HG03378 (cell line): ENCODE data around the gene STOML1.
A peak's percentile ranks its signal among the peaks of the same experiment; 100 is the strongest.

Experiments
- ATAC-seq: cut with Tn5 transposase; IDR thresholded peaks from one replicate; pipeline ENCODE4 v1.9.1; 2021; ENCODE audit warnings: mild to moderate bottlenecking, moderate library complexity; ENCODE audit not compliant: unreplicated experiment

The STOML1 gene

DNA sequence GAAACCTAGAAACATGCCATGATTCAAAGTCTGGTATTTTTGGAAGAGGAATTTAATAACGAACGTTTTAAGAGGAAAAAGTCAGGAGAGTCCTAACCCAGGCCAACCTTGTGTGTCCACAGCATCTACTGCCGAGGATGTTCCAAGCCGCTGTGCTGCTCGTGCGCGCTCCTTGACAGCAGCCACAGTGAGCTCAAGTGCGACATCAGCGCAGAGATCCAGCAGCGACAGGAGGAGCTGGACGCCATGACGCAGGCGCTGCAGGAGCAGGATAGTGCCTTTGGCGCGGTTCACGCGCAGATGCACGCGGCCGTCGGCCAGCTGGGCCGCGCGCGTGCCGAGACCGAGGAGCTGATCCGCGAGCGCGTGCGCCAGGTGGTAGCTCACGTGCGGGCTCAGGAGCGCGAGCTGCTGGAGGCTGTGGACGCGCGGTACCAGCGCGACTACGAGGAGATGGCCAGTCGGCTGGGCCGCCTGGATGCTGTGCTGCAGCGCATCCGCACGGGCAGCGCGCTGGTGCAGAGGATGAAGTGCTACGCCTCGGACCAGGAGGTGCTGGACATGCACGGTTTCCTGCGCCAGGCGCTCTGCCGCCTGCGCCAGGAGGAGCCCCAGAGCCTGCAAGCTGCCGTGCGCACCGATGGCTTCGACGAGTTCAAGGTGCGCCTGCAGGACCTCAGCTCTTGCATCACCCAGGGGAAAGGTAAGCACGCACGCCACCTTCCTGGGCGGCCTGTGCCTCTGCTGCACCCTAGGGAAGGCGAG, 30.8 kb upstream of the STOML1 start:
- ATAC-seq, result no peak

DNA sequence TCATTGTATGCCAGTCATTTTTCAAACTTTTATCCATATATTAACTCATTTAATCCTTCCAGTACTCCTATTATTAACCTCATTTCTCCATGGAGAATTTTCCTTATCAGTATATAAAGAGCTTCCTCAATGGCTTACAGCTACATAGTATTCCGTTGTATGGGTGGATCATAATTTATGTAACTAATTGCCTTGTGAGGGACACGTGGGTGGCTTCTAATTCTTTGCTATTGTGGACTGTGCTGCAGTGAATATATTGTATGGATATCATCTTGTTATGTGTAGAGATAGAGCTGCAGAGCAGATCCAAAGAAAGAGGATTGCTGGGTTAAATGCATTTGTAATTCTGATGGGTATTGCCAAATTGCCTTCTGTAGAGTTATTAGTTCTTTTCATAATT, 27.6 kb upstream of the STOML1 start:
- no peak for ATAC-seq

DNA sequence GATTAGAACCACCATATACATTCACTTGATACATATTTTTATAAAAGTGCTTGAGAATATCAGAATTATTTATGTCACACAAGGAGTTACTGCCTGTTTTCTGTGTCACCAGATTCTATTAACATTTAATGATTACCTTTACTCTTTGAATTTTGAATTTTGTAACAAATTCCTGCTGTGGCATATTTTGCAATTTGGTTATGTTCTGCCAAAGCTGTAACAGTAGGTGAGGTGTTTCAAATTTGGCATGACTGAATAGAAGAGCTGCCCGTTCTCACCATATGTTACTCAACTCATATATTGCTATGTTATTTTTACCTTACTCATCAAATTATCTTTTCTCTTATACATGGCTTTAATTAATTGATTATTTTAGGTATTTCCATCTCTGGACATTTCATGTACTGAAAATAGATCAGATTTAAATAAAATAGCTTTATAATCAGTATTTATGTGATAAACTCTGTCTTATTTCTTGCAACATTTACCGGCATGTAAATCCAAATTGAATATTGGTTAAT, 21.3 kb upstream of the STOML1 start:
- no peak for ATAC-seq

DNA sequence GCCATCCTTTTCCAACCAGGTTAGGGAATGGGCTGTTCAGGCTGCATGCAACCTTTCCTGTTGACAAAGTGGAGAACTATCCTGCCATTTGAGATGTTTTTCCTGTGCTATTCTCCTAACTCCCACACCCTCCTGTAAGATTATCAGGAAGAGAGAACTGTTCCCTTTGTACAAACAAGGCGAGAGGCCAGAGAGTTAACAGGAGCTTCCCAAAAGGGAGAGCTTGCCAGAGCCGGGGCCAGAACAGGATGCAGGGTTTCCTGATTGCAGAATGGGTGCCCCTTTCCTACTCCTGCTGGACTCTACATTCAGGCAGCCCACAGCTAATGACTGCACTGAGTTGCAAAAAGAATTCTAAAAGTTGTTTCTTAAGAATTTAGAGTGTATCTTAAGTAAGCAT, 19.5 kb upstream of the STOML1 start:
- no peak for ATAC-seq

DNA sequence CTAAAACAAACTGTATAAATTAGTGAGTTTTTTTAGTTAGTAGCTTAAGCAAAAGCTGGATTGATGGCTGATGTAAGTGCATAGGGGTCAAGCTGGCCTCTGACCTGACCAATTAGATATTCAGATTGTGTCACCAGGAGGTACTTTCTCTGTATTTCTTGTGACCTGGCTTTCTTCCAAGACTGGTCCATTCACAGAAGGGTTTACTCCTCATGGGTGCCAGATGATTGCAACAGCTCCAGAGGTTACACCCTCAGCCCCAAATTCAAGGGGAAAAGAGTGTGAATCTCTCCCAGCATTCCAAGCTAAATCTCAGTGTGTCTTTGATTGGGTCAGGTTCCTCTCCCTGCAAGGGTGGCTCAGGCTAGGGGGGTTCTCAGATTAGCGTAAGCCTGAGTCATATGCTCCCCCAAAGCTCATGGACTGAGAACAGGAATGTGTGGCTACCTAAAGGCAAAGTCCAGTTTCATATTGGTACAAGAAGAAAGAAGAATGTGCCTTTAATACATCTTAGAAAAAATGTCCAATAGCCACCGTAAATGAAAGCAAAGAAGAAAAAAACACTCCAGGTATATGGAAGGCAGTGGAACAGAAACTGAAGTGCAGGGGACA, 18.9 kb upstream of the STOML1 start:
- no peak for ATAC-seq

DNA sequence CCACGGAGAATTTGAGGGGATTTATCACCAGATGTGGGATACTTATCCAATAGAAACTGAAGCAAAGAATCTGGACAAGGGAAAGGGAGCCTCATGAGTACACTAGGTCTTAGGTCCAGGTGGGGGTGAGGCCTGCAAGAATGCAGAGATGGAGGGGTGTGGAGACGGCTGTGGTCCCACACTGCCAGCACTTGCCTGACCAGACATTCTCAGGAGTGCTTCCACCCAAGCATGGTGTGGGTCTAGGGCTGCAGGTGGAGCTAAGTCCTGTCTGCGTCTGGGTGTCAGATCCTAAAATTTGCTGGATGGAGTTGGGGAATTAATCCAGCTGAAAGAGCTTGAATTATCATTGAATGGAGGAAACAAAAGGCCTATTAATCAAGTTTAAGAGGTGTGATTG, 16.8 kb upstream of the STOML1 start:
- no peak for ATAC-seq

DNA sequence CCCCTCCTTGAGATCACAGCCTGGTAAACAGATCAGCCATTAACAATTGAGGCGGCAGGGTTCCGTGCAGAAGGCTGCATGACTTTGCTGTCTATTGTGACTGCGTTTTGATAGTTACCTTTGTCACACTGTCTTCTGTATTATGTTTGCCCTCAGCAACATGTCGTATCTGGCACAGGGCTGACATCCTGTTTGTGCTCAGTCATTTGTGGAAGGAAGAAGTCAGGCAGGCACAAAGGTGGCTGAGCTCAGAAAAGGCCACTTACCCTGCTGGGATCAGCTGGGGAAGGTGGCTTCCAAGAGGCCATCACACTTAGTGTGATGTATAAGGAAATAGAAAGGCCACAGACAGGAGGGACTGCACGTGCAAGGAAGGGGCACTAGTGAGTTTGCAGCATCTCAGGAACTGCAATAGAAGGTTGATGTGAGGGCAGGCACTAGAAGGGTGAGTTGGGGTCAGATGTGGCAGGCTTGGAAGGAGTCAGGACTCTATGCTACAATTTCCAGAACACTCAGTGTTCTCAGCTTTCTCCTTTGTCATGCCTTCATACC, 15.8 kb upstream of the STOML1 start:
- no peak for ATAC-seq

DNA sequence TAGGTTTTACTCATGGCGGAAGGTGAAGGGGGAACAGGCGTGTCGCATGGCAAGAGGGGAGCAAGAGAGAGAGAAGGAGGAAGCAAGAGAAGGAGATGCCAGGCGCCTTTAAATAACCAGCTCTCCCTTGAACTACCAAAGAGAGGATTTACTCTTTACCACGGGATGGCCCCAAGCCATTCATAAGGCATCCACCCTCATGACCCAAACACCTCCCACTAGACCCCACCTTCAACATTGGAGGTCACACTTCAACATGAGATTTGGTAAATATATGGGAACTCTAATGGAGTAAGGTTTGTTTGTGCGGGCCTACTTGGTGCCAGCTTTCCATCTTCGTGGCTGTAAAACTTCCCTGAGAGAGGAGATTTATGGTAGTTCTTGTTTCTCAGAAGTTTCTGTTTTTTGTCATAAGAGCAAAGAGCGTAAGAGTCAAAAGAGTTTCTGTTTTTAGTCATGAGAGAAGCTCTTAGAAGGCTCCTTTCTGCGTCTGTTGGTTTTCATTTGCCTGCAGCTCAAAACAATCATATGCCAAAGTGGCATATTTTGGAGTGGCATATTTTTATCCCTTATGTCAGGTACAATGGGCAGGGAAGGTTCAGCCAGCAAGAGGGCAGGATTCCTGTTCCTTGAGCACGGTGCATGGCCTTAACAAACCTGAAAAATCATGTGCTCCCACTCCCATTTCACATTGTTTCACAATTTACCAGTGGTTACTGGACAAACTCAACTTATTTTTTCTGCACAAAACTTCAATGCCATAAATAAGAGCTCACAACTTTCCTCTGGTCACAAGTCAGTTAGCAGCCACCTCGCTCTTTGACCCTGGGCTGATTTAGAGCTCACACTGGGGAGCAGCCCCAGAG, 14.9 kb upstream of the STOML1 start:
- no peak for ATAC-seq

DNA sequence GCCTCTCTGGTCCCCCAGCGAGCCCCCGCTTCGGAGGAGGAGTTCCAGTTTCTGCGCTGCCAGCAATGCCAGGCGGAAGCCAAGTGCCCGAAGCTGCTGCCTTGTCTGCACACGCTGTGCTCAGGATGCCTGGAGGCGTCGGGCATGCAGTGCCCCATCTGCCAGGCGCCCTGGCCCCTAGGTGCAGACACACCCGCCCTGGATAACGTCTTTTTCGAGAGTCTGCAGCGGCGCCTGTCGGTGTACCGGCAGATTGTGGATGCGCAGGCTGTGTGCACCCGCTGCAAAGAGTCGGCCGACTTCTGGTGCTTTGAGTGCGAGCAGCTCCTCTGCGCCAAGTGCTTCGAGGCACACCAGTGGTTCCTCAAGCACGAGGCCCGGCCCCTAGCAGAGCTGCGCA, 5.9 kb upstream of the STOML1 start:
- no peak for ATAC-seq

DNA sequence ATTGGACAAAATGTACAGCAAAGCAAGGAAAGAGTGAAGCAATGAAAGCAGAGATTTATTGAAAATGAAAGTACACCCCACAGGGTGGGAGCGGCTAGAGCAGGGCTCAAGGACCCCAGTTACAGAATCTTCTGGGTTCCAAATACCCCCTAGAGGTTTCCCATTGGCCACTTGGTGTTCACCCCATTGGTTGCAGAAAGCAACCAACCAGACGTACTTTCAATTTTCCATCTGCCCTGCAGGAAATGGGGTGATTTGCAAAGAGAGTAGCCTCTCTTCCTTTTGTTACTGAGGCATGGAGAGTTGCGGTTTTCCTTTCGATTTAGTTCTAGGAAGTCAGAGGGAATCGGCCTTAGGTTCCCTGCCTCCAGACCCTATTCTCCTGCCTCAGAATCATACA, 4.8 kb upstream of the STOML1 start:
- no peak for ATAC-seq

DNA sequence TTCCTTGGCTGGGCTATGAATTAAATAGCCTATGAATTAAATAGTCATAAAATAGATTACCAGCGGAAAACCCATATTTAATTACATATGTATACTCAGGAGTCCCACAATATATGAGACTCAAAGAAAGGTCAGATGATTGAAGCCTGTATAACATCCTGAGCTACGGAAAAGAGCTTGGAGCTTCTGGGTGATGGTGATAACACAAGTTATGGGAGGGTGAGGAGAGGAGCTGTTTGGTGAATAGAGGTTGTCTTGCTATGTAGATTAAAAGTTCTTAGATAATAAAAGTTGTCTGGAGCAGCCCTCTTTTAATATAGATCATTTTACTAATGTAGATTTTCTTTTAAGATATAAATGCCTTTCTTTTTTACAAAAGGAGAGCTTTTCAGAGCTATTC, 4.2 kb upstream of the STOML1 start:
- ATAC-seq, result no peak

DNA sequence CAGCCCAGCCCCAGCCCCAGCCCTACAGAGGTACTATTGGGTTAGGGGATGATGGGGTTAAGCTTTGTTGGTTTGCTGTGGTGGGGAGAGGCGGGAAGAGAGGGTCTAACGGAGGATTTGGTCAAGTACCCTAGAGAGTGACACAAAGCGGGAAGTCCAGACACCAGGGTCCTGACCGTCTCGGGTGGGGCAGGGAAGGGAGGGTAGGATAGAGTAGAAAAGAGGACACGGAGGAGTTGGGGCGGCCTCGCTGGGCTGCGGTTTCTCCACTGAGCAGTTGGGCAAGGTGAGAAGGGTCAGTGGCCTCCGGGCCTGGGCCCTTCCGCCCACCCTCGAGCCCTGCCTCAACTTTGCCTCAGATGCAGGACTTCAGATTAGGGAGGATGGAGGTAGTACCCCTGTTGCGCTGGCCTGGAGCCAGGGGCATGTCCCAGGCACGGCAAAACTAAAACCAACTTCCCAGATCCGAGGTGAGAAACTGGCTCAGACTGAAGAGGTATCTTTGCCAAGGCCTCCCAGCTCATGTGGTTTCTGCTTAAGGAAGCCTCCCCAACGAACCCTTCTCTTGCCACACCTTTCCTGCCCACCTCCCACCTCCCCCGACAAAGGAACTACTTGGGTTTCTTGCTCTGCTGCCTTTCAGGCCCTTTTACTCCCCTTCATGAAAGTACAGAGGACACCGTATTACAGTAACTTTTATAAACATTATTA, 3.0 kb upstream of the STOML1 start:
- ATAC-seq, result peak; percentile 0

DNA sequence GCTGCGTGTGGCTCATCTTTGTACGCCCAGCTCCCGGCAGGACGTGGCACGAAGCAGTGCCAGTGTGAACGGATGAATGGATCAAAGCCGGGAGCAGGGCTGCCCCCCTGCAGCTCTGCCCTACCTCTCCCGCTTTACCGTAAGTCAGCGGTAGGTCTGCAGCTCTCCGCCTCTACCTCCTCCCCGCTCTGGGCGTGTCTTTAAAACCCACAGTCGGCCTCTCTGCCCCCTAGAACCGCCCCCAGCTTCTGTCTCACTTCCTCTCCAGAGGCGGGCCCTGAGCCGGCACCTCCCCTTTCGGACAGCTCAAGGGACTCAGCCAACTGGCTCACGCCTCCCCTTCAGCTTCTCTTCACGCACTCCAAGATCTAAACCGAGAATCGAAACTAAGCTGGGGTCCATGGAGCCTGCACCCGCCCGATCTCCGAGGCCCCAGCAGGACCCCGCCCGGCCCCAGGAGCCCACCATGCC, 2.4 kb upstream of the STOML1 start, which contains the start of gene PML:
PML (plus strand) TSS at position 304 of the 471 bp plus-strand sequence; CDS start at position 401, 97 bp downstream.
- ATAC-seq, result peak; percentile 54

DNA sequence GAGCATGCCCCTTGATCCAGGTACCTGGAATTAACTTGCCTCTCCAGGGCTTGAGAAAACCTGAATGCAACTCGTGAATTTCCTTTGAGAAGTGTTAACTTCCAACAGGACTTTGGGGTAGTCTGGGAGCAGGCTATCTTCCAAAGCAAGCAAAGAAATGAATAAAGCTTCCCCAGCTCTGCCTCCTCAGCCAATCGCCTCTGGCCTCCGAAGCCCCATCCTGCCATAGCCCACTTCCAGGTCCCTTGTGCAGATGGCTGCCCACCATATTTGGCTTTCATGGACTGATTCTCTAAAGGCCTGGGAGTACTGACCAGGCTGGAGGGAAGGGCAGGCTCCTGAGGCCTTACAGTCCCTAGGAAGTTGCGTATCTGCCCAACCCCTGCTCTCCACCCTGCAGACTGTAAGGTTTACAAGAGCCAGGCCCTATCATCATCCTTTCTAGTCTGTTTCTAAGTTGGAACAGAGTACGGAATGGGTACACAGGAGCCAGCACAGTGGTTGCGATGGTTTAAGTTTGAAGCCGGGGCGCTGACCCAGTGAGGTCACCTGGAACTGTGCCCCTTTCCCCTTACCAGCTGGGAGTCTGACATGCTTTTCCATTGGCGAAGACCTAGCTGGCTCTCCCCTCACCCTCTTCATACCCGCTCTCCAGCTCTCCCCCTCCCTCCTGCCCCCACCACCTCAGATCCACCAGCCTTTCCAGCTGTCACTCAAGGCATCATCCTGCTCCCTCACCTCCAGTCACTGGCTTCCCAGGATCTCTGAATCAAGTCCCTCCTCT, 1.3 kb upstream of the STOML1 start:
- no peak for ATAC-seq

DNA sequence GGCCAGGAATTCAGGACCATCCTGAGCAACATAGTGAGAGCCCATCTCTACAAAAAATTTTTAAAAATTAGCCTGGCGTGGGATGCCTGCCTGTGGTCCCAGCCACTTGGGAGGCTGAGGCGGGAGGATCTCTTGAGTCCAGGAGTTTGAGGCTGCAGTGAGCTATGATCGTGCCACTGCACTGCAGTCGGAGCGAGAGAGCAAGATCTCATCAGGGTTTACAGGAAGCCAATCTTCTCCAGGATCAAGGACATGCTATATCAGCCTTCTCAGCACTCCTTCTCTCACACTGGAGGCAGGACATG, 451 bp upstream of the STOML1 start:
- no peak for ATAC-seq

DNA sequence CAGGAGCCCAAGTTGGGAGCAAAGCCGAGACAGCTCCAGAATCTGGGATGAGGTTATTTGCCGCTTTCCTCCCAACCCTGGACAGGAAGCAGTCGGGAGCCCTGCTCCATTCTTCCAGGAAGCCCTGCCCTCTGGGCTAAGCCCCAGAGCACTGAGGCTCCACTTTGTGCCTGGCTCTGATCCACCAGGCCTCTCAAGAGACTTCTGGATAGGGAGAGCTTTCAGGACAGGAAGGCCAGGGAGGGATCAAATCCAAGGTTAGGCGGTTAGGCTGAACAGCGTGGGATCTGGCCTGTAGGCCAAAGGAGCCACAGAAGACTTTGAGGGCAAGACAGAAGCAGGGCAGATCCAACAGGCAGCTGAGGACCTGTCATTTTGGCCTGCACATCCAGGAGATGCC, 835 bp downstream of the STOML1 start:
- ATAC-seq, result no peak

DNA sequence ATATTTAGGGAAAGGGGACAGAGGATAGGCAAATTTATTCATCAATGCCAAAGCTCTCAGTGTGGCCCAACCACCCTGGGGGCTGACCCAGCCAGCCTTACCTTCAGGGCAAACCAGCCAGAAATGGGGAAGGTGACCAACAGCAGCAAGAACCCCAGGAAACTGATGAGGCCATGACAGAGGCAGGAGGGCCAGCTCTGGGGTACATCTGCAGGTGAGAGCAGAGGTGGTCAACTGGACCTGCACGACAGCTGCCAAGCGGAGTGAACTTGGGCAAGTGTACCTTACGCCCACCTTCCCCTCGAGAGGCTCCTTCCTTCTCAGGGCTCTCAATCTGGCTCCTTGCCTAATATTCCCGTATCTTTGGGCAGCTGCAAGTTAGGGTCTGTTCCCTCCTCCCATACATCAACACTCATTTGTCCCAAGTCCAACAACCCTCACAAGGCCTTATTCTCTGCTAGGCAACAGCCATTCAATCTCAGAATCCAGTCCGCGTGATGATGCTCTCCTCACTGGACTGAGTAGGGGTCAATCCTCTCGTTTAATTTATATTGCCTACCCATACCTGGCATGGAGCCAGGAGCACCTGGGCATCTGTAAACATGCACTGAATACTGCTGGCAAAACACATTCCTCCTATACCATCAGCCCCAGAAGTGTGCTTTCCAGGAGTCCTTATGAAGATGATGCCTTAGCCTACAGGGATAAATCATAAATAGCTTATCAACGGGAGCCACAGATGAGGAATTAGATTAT, 1.7 kb downstream of the STOML1 start:
- no peak for ATAC-seq

DNA sequence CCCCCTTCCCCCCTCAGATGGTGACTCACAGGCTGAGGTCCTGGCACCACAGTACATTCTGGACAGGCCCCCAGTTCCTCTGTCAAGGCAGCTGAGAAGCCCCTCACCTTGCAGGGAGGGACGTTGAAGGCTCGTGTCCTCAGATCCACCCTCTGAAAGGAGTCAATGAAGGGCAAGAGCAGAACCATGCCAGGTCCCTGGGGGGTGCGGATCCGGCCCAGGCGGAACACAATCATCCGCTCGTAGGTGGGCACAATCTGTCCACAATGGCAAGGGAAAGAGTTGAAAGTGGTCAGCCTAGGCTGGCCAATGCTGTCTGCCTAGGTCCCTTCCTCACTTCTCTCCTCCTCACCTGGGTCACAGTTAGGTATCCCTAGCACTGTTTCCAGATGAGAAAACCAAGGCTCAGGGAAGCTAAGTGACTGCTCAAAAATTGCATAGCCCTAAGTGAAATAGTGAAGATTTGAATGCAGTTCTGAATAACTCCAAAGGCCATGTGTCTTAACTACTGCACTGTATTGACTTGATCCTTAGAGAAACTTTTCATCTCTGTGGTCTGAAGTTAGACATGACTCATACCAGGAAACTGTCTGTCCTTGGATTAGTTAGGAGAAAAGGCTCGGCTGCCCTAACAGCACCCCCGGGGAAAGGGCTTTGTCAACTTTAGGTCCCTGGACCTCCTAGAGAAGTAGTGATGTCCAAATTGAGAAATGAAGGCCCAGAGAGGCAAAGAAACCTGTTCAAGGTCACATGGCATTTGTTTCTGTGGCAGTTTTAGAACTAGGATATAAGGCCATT, 2.9 kb downstream of the STOML1 start:
- ATAC-seq, result no peak
